Measurements from ENCODE around the gene SRSF8. TPM values are rescaled to one million over a fixed set of nuclear protein-coding genes. Genes with fewer than 3 reads are reported as not detected.

SRSF8 gene
- total RNA-seq, 1 experiment from 2014 or later: 31.0 TPM

DNA sequence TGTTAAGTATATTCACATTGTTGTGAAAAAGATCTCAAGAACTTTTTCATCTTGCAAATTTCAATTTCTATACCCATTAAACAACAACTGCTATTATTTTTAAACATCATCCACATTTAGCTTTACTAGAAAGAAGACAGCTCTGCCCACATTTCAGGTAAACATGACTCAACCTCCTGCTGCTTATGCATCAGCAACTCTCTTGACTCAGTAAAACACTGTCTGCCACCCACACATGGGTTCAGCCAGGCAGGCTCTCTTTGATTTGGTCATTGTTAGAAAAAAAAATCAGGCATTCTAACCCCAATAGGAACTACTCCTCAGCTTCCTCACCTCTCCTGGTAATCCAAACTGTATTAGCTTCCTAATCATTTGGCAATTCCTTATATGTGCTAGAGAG, 17.8 kb downstream of the SRSF8 start:
- H3K79me2 ChIP-seq (ENCODE audit: insufficient read depth, low read length): no peaks in the 10 kb centered on the region
- H3K27me3 ChIP-seq (ENCODE audit: insufficient read depth, low read length): no peaks in the 10 kb centered on the region
- no peaks in the 10 kb centered on the region for H3K9me2 ChIP-seq (ENCODE audit: insufficient read depth)
- ATAC-seq (peak; percentile 39), DNase-seq (ENCODE audit: low read depth, low spot score) (no peak)
- no peak overlapping the region for H3K27ac ChIP-seq (ENCODE audit: low read depth, low read length)
- peak overlapping the region; percentile 71 for H2AFZ ChIP-seq (ENCODE audit: low read depth, low read length, poor library complexity, severe bottlenecking)
- ChIA-PET POLR2A (interaction anchor here (0.9 to 1.2 kb wide), 3 partner anchors 11 to 16 kb away, joined by 4 to 5 read pairs (median 4); no protein-coding TSS in a partner anchor), RAD21 (ENCODE audit: low non-redundant PET in 1 of 2, low total read pairs in 2 of 2, uncharacterized antibody in 2 of 2, unreplicated experiment in 2 of 2) (no interaction called here), CTCF (interaction anchor here (0.9 to 1.7 kb wide), 3 partner anchors 9 to 67 kb away, joined by 3 to 6 read pairs (median 3); no protein-coding TSS in a partner anchor)
- H3K4me2 ChIP-seq (ENCODE audit: low read length): peak overlapping the region; percentile 56
- 0 out of 2 replicates have a peak overlapping the region, but pooled peaks have one; percentile 10 for H3K9ac ChIP-seq (ENCODE audit: low read length)
- H3K4me1 ChIP-seq (ENCODE audit: control insufficient read depth in 1 of 2, insufficient read depth in 2 of 2, low read length in 2 of 2): peaks cover 12 to 30% of the 10 kb centered on the region in 2 experiments; a peak in 3 of 4 replicates
- H3K36me3 ChIP-seq (ENCODE audit: control insufficient read depth in 1 of 2, insufficient read depth in 2 of 2, low read length in 2 of 2): no peaks in the 10 kb centered on the region
- no peak for TF ChIP-seq EZH2 (IDR thresholded peaks at IDR 0.05)
- TF ChIP-seq YY1 (IDR thresholded peaks at IDR 0.05; ENCODE audit: extremely low read depth, insufficient replicate concordance, low read depth, low read length): no peak
- TF ChIP-seq CEBPB (IDR thresholded peaks at IDR 0.05; ENCODE audit: low read depth): peak; percentile 59; the same call in 1 of the 2 replicates
- TF ChIP-seq SRF (IDR thresholded peaks at IDR 0.05; ENCODE audit: low read depth): no peak
- peak; percentile 56; the same call in 1 of the 2 replicates for TF ChIP-seq POLR2AphosphoS5 (IDR thresholded peaks at IDR 0.05; ENCODE audit: low read depth, low read length)
- TF ChIP-seq FOSL1 (IDR thresholded peaks at IDR 0.05; ENCODE audit: low read depth): peak; percentile 60
- peak; percentile 62 for TF ChIP-seq JUND (IDR thresholded peaks at IDR 0.05)
- TF ChIP-seq SP1 (IDR thresholded peaks at IDR 0.05; ENCODE audit: low read depth): peak; percentile 68
- TF ChIP-seq CBX3 (IDR thresholded peaks at IDR 0.05; ENCODE audit: low read depth): peak; percentile 44; the same call in 1 of the 2 replicates
- TF ChIP-seq, protein P1, sequence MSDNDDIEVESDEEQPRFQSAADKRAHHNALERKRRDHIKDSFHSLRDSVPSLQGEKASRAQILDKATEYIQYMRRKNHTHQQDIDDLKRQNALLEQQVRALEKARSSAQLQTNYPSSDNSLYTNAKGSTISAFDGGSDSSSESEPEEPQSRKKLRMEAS (IDR thresholded peaks at IDR 0.05): peak; percentile 66; the same call in 1 of the 2 replicates
- TF ChIP-seq EGR1 (IDR thresholded peaks at IDR 0.05; ENCODE audit: low read depth): peak; percentile 96
- H3K4me3 ChIP-seq (replicated peaks in 1 of 2; ENCODE audit: low read depth in 1 of 2, low read length in 2 of 2): no peak overlapping the region
- no TSS peak for BruUV-seq (replicated peaks)
- H4K20me1 ChIP-seq (ENCODE audit: insufficient read depth): no peaks in the 10 kb centered on the region
- intact Hi-C loops (cut with micrococcal nuclease): no loop called here
- H3K9me3 ChIP-seq (ENCODE audit: control insufficient read depth in 1 of 2, insufficient read depth in 1 of 2, low read depth in 1 of 2, low read length in 2 of 2): no peaks in the 10 kb centered on the region
